GM19240 (cell line): ENCODE data around the gene TNXB.
"Not testable (repeated sequence)": the region's sequence is repeated elsewhere in the genome, so short reads cannot be mapped to it uniquely, and the experiment has no call there.

Source experiments
- DNase-seq: peaks from one replicate; pipeline ENCODE4 v3.0.0; 2011; ENCODE audit warnings: low spot score; ENCODE audit not compliant: insufficient read length

Gene TNXB

DNA sequence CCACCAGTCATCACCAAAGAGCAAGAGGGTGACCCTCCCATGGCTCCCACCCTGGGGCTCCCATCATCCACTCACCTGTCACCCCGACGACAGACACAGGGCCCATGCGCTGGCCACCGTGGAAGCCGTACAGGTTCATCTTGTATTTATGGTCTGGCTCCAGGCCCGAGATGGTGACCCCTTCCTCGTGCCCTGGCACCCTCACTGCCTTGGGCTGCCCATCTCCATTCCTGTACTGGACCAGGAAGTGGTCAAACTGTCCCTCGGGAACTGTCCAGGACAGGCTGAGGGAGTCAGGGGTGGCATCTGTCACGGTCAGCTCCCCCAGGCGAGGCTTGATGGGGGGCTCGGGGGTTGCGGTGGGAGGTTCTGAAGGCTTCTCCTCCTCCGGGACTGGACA lies 40.8 kb downstream of the TNXB start:
- DNase-seq: not testable (repeated sequence)

- not testable (repeated sequence) for DNase-seq
These were observed 41.6 kb downstream of the TNXB start for GRCh38 chr6:32067521-32067920.

DNA sequence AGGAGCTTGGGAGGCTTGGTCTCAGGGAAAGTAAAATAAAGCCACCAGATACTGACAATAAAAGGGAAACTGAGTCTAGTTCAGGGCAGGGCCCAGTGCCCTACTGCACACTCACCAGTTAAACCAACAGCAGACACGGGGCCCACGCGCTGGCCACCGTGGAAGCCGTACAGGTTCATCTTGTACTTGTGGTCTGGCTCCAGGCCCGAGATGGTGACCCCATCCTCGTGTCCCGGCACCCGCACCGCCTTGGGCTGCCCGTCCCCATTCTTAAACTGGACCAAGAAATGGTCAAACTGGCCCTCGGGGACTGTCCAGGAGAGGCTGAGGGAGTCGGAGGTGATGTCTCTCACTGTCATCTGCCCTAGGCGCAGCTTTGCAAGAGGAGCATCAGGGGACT lies 44.4 kb downstream of the TNXB start:
- DNase-seq: no peak

- no peak for DNase-seq
These were observed 48.0 kb downstream of the TNXB start for GRCh38 chr6:32060966-32061655.

GRCh38 chr6:32058511-32058963 lies 50.6 kb downstream of the TNXB start:
- no peak for DNase-seq

GRCh38 chr6:32057966-32058365 lies 51.2 kb downstream of the TNXB start:
- no peak for DNase-seq

DNA sequence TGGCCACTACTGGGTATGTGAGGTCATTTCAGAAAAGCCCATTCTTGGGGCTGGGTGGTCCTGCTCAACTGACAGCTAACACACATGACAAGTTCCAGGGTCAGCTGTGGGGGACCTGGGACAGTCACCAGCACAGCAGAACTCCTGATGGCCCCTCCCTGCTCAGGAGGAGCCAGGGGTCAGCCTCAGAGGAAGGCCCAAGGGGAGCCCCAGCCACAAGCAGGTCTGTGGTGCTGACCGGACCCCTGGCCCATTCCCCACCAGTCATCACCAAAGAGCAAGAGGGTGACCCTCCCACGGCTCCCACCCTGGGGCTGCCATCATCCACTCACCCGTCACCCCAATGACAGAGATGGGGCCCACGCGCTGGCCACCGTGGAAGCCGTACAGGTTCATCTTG lies 52.9 kb downstream of the TNXB start:
- no peak for DNase-seq

DNA sequence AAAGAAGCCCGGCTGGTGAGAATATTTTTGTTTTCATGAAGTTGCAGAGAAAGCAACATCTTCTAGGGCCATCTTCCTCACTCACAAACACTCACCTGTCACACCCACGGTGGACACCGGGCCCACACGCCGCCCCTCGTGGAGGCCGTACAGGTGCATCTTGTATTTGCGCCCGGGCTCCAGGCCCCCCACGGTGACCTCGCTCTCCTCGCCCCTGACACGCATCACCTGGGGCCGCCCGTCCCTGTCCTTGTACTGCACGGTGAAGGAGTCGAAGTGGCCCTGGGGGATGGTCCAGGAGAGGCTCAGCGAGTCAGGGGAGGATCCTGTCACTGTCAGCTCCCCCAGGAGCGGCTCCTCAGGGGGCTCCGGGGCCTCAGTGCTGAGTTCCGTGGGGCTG lies 53.4 kb downstream of the TNXB start:
- DNase-seq: not testable (repeated sequence)

- DNase-seq: not testable (repeated sequence)
These were observed 55.8 kb downstream of the TNXB start for GRCh38 chr6:32053314-32053713.

DNA sequence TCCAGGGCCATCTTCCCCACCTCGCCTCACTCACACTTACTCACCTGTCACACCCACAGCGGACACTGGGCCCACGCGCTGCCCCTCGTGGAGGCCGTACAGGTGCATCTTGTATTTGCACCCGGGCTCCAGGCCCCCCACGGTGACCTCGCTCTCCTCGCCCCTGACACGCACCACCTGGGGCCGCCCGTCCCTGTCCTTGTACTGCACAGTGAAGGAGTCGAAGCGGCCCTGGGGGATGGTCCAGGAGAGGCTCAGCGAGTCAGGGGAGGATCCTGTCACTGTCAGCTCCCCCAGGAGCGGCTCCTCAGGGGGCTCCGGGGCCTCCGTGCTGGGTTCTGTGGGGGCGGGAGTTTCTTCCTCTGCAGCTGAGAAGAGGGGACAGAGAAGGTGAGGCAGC lies 56.5 kb downstream of the TNXB start:
- DNase-seq: not testable (repeated sequence)

- DNase-seq: no peak
These were observed 58.6 kb downstream of the TNXB start for GRCh38 chr6:32050562-32050961.

GRCh38 chr6:32049736-32050135 lies 59.4 kb downstream of the TNXB start:
- not testable (repeated sequence) for DNase-seq

DNA sequence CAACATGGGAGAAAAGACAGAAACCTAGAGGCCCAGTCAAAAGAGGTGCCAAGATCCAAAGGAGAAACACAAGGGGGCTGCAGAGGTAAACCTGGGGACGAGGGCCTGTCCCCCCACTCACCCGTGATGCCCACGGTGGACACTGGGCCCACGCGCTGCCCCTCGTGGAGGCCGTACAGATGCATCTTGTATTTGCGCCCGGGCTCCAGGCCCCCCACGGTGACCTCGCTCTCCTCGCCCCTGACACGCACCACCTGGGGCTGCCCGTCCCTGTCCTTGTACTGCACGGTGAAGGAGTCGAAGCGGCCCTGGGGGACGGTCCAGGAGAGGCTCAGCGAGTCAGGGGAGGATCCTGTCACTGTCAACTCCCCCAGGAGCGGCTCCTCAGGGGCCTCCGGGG lies 60.0 kb downstream of the TNXB start:
- DNase-seq: not testable (repeated sequence)

DNA sequence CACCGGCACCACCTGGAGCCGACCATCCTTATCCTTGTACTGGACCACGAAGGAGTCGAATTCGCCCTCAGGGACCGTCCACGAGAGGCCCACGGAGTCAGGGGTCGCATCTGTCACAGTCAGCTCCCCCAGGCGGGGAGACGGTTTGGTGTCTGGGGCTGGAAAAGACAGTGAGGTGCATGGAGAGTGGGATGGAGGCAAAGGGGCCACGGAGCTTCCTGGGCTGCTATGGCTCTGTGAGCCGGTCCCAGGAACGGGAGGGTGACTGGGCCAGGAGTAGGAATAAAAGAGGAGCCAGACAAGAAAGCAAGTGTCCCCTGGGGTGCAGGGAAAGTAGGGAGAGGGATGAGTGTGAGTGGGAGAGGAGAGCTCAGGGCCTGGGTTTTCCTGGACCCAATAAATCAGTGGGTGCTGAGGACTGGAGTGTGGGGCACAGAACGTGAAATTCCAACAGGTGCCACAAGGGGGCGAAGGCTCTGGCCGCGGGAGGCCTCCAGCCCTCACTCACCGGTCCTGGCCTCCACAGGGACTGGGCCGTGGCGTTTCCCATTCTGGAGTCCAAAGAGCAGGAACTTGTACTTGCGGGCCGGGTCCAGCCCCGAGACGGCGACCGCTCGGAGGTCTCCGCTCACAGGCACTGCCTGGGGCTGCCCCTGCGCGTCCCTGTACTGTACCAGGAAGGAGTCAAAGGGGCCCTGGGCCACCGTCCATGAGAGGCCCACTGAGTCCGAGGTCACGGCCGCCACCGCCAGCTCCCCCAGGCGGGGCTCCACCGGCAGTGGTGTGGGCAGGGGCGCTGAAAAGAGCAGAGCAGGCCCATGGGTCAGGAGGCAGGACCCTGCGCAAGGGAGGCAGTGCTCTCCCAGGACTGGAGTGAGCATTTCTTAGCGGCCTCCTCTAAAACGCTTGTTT lies 61.0 kb downstream of the TNXB start:
- peak; percentile 65 for DNase-seq

GRCh38 chr6:32047539-32047854 lies 61.6 kb downstream of the TNXB start:
- DNase-seq: no peak

DNA sequence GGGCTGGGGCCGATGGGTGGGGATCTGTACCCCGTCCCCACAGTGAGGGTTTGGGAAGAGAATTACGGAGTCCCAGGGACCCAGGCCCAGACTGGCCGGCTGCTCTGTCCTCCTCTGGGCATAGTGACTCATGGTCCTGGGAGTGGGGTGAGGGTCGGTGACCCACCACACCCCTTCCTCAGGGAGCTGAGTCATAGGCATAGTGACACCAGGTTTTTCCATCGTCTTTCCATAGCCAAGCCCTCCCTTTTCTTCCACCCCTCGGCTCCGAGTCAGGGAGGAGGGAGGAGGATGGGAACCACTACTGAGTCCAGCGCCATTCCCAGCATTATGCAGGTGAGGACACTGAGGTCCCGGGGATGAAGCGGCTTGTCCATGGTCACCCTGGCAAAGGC lies 62.1 kb downstream of the TNXB start:
- DNase-seq: no peak

DNA sequence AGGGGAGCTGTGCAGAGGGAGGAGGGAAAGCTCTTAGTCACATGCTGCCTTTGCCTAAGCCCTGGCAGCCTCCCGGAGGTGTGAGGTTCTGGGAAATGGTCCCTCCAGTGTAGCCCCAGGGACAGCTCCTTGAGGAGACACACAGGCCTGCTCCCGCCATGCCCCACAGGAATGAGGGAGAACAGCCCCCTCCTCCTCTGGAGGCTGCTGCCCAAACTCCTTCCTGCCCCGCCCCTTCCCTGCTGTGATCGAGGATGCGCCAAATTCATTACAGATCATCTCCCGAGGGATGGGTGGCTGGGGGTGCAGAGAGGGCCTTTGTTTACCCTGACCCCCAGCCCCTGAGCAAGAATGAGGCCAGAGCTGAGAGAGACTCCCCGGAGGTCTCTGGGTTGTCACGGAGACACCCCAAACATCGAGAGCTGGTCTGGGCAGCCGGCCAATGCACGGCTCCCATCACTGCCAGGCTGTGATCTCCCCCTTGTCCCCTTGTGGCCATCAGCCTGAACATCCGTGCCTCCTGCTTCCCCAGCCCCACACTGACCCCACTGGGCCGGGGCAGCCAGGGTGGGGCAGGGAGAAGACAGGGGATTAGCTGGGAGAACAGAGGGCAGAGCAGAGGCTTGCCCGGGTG lies 62.6 kb downstream of the TNXB start:
- DNase-seq: no peak

DNA sequence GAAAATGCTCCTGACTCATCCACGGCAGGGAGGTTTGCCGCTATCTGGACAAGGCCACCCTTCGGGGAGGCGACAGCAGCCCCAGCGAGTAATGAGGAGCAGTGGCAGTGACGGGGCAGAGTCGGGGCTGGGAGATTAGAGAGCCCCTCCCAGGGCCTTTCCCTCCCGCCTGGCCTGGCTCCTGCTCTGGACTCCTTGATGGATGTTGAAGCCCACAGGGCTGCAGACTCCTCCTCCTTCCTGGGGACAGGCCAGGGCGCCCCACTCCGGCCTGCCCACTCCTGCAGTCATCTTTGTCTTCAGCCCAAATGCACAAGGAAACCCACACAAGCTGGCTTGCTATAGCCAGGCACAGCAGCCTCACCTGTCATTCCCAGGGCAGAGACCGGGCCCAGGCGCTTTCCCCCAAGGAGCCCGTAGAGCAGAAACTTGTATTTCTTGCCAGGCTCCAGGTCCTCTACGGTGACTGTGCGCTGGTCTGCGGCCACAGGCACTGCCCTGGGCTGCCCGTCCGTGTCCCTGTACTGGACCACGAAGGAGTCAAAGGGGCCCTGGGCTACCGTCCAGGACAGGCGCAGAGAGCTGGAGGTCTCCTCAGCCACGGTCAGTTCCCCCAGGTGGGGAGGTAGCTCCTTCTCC lies 63.2 kb downstream of the TNXB start:
- DNase-seq: no peak

GRCh38 chr6:32044916-32045315 lies 64.2 kb downstream of the TNXB start:
- DNase-seq: not testable (repeated sequence)

- DNase-seq: not testable (repeated sequence)
These were observed 65.4 kb downstream of the TNXB start for GRCh38 chr6:32043589-32044380.

GRCh38 chr6:32042276-32042675 lies 66.9 kb downstream of the TNXB start:
- DNase-seq: not testable (repeated sequence)
